Gastroesophageal sphincter (tissue), 4 donors: ENCODE data around the gene AFAP1. TPM values are rescaled to one million over a fixed set of nuclear protein-coding genes. Genes with fewer than 3 reads are reported as not detected.
A peak's percentile ranks its signal among the peaks of the same experiment; 100 is the strongest.

Source experiments
- ATAC-seq: fragments of 150-250 bp; one replicate; pipeline ENCODE4 v1.9.1; 2016; ENCODE audit warnings: mild to moderate bottlenecking, moderate library complexity
- H3K27ac ChIP-seq, 4 donors: fragments of 200-600 bp; sonication (generic) in 3 of 4; 1 replicate in 3 of 4; 2 replicates in 1 of 4; pipeline ENCODE4 v1.5.1; 2016 to 2019
- H3K27me3 ChIP-seq: fragments of 200-600 bp; sonication (generic); one replicate; pipeline ENCODE4 v1.5.1; 2019
- H3K36me3 ChIP-seq, 2 donors: fragments of 200-600 bp; sonication (generic); one replicate each; pipeline ENCODE4 v1.5.1; 2019; ENCODE audit warnings: control low read depth in 1 of 2
- H3K4me1 ChIP-seq, 3 donors: fragments of 200-600 bp; sonication (generic); 1 replicate in 2 of 3; 2 replicates in 1 of 3; pipeline ENCODE4 v1.5.1; 2016 to 2019; ENCODE audit warnings: control low read depth in 2 of 3
- H3K4me3 ChIP-seq, 2 donors: fragments of 200-600 bp; sonication (generic); one replicate each; pipeline ENCODE4 v1.5.1; 2019; ENCODE audit warnings: mild to moderate bottlenecking in 1 of 2, moderate library complexity in 1 of 2
- H3K9me3 ChIP-seq, 3 donors: fragments of 200-600 bp; sonication (generic); one replicate each; pipeline ENCODE4 v1.5.1; 2017 to 2019; ENCODE audit warnings: control low read depth in 2 of 3
- CTCF ChIP-seq, 4 experiments: fragments of 200-600 bp in 2 of 4; fragments of 450-650 bp in 2 of 4; sonication (generic) in 1 of 4; IDR thresholded peaks; one replicate each; pipeline ENCODE4 v1.5.1; 2017 to 2019; ENCODE audit warnings: antibody characterized with exemption in 4 of 4, mild to moderate bottlenecking in 2 of 4, moderate library complexity in 2 of 4
- EP300 ChIP-seq: sonication (generic); formaldehyde crosslinking; IDR thresholded peaks from one replicate; pipeline ENCODE4 v1.6.1; 2017; ENCODE audit warnings: antibody characterized with exemption, mild to moderate bottlenecking
- POLR2A ChIP-seq, 2 donors: fragments of 450-650 bp; IDR thresholded peaks; one replicate each; pipeline ENCODE4 v1.6.1; 2017; ENCODE audit warnings: antibody characterized with exemption in 2 of 2, mild to moderate bottlenecking in 2 of 2, moderate library complexity in 1 of 2
- POLR2AphosphoS5 ChIP-seq: sonication (generic); formaldehyde crosslinking; IDR thresholded peaks from one replicate; pipeline ENCODE4 v1.6.1; 2017; ENCODE audit warnings: antibody characterized with exemption
- WGBS, 2 donors: methylation state at CpG; one replicate each; pipeline ENCODE4 v1.1.5; 2018; ENCODE audit warnings: low coverage in 1 of 2; 5-methylcytosine and 5-hydroxymethylcytosine counted together
- total RNA-seq, 4 donors: library from RNA; depleted of rRNA; stranded (reverse); fragments of >200 nt; gene quantifications; one replicate each; pipeline ENCODE4 v1.1.0, GENCODE V29; 2016

AFAP1 gene
- total RNA-seq, 4 donors from 2014 or later, result 32.0 to 79.7 (median 48.1) TPM

- no peak for TF ChIP-seq POLR2A (IDR thresholded peaks at IDR 0.05)
- no peak for TF ChIP-seq EP300
- no peak for TF ChIP-seq POLR2AphosphoS5
- peak in 3 of 4 experiments; percentile 36 to 66 (median 45) for TF ChIP-seq CTCF (IDR thresholded peaks at IDR 0.05)
- 70 to 89% methylated on average over 5 to 9 of the region's 13 CpGs for WGBS, 2 donors
- no peak overlapping the region for H3K4me3 ChIP-seq
- peak overlapping the region in 2 of 4 donors; percentile 21 to 39 for H3K27ac ChIP-seq
- H3K9me3 ChIP-seq, result no peaks in the 10 kb centered on the region
- ATAC-seq, result no peak
- peaks cover 0 to 100% of the 10 kb centered on the region in 2 donors for H3K36me3 ChIP-seq
- H3K27me3 ChIP-seq, result no peaks in the 10 kb centered on the region
- peaks cover 0 to 76% (median 12%) of the 10 kb centered on the region in 3 donors for H3K4me1 ChIP-seq
Observed at GRCh38 chr4:7770224-7771050, 169.2 kb downstream of the AFAP1 start.

GRCh38 chr4:7769396-7770223 lies 170.1 kb downstream of the AFAP1 start:
- H3K27me3 ChIP-seq, result no peaks in the 10 kb centered on the region
- peak overlapping the region in 2 of 4 donors; percentile 4 to 39 for H3K27ac ChIP-seq
- WGBS, 2 donors, result 67 to 69% methylated on average over 1 to 14 of the region's 20 CpGs
- peaks cover 0 to 97% of the 10 kb centered on the region in 2 donors for H3K36me3 ChIP-seq
- no peak for TF ChIP-seq EP300
- no peak overlapping the region for H3K4me3 ChIP-seq
- no peaks in the 10 kb centered on the region for H3K9me3 ChIP-seq
- ATAC-seq, result no peak
- H3K4me1 ChIP-seq, result peaks cover 0 to 76% (median 12%) of the 10 kb centered on the region in 3 donors

- H3K4me3 ChIP-seq, result no peak overlapping the region
- peaks cover 0 to 95% of the 10 kb centered on the region in 2 donors for H3K36me3 ChIP-seq
- TF ChIP-seq POLR2A (IDR thresholded peaks at IDR 0.05), result no peak
- no peak for TF ChIP-seq EP300
- TF ChIP-seq POLR2AphosphoS5, result no peak
- no peak for TF ChIP-seq CTCF (IDR thresholded peaks at IDR 0.05)
- no peak for ATAC-seq
- no peaks in the 10 kb centered on the region for H3K9me3 ChIP-seq
- no peaks in the 10 kb centered on the region for H3K27me3 ChIP-seq
- peak overlapping the region in 2 of 4 donors; percentile 4 to 39 for H3K27ac ChIP-seq
- peaks cover 0 to 73% (median 12%) of the 10 kb centered on the region in 3 donors for H3K4me1 ChIP-seq
- WGBS, 2 donors, result 96% methylated on average over 16 of the region's 16 CpGs; no CpG with 5 or more reads in 1 of the 2 donors
Observed at GRCh38 chr4:7768736-7769135, 170.9 kb downstream of the AFAP1 start.

GRCh38 chr4:7767966-7768365 lies 171.7 kb downstream of the AFAP1 start:
- Histone ChIP-seq H3K9me3 (no peaks in the 10 kb centered on the region), H3K4me3 (no peak overlapping the region), H3K4me1 (peaks cover 0 to 65% (median 12%) of the 10 kb centered on the region in 3 donors), H3K36me3 (peaks cover 0 to 95% of the 10 kb centered on the region in 2 donors), H3K27ac (peak overlapping the region in 1 of 4 donors; percentile 11), H3K27me3 (no peaks in the 10 kb centered on the region)
- no peak for ATAC-seq
- WGBS, 2 donors, result 87 to 97% methylated on average over 6 of the region's 13 CpGs
- no peak for TF ChIP-seq POLR2A (IDR thresholded peaks at IDR 0.05)
- no peak for TF ChIP-seq CTCF (IDR thresholded peaks at IDR 0.05)
- TF ChIP-seq EP300, result no peak
- TF ChIP-seq POLR2AphosphoS5, result no peak

- no peak for TF ChIP-seq CTCF (IDR thresholded peaks at IDR 0.05)
- no peak for TF ChIP-seq POLR2AphosphoS5
- H3K36me3 ChIP-seq, result peaks cover 0 to 95% of the 10 kb centered on the region in 2 donors
- H3K4me3 ChIP-seq, result no peak overlapping the region
- peaks cover 0 to 60% (median 10%) of the 10 kb centered on the region in 3 donors for H3K4me1 ChIP-seq
- H3K27ac ChIP-seq, result no peak overlapping the region
- H3K27me3 ChIP-seq, result no peaks in the 10 kb centered on the region
- no peak for ATAC-seq
- 77 to 100% methylated on average over 1 to 8 of the region's 9 CpGs for WGBS, 2 donors
- H3K9me3 ChIP-seq, result no peaks in the 10 kb centered on the region
Observed at GRCh38 chr4:7767526-7767925, 172.1 kb downstream of the AFAP1 start.
